ENCODE measurements around the gene PIGR. TPM values are rescaled to one million over a fixed set of nuclear protein-coding genes. Genes with fewer than 3 reads are reported as not detected.

Gene PIGR
- total and polyA plus RNA-seq, 2 donors (not counting 3 experiments of a cell fraction or from before 2014, with no cell fraction given): not detected

- no peak for TF ChIP-seq POLR2A (IDR thresholded peaks at IDR 0.05; ENCODE audit: low read depth, low read length)
- TF ChIP-seq FOS (IDR thresholded peaks at IDR 0.05; ENCODE audit: borderline replicate concordance, insufficient read depth, low read length): no peak
- no peak for FAIRE-seq
- Histone ChIP-seq H3K4me2 (ENCODE audit: insufficient read depth, low read length) (no peak overlapping the region), H3K4me1 (ENCODE audit: control insufficient read depth, extremely low read depth, insufficient read depth, low read length) (no peaks in the 10 kb centered on the region), H3K4me3 (replicated peaks in 1 of 3; ENCODE audit: insufficient read depth in 1 of 3, low read depth in 1 of 3, low read length in 3 of 3) (no peak overlapping the region), H3K27me3 (ENCODE audit: control insufficient read depth in 2 of 2, insufficient read depth in 2 of 2, low read length in 2 of 2) (no peaks in the 10 kb centered on the region), H2AFZ (ENCODE audit: low read depth, low read length) (no peak overlapping the region), H4K20me1 (replicated peaks; ENCODE audit: control insufficient read depth, extremely low read depth, insufficient read depth, low read length) (no peaks in the 10 kb centered on the region), H3K27ac (ENCODE audit: insufficient read depth, low read depth, low read length) (no peak overlapping the region), H3K9ac (replicated peaks; ENCODE audit: extremely low read depth, insufficient read depth, low read length) (no peak overlapping the region), H3K9me3 (replicated peaks; ENCODE audit: control insufficient read depth, insufficient read depth, low read length) (no peaks in the 10 kb centered on the region), H3K36me3 (ENCODE audit: control insufficient read depth in 2 of 2, extremely low read depth in 1 of 2, insufficient read depth in 2 of 2, low read length in 2 of 2) (no peaks in the 10 kb centered on the region), H3K9me1 (replicated peaks; ENCODE audit: control insufficient read depth, extremely low read depth, insufficient read depth, low read length) (no peaks in the 10 kb centered on the region), H3K79me2 (ENCODE audit: control insufficient read depth, insufficient read depth, low read length) (no peaks in the 10 kb centered on the region)
- DNase-seq (ENCODE audit: low read depth, low spot score): no peak
- intact Hi-C loops (cut with micrococcal nuclease): no loop called here
- BruUV-seq (replicated peaks): no TSS peak
- ChIA-PET POLR2A (no interaction called here), CTCF (no interaction called here)
- dilution Hi-C loops (cut with MboI; ENCODE audit: extremely low pct_ligation_motif_present, low sequenced_read_pairs): no loop called here
Observed at GRCh38 chr1:206939131-206939530, 7.1 kb downstream of the PIGR start.

GRCh38 chr1:206937425-206937824 lies 8.8 kb downstream of the PIGR start:
- H3K27ac ChIP-seq (ENCODE audit: insufficient read depth, low read depth, low read length): no peak overlapping the region
- H3K9me3 ChIP-seq (replicated peaks; ENCODE audit: control insufficient read depth, insufficient read depth, low read length): no peaks in the 10 kb centered on the region
- FAIRE-seq (no peak), DNase-seq (ENCODE audit: low read depth, low spot score) (no peak)
- ChIA-PET CTCF (interaction anchor here (2.8 kb wide), 1 partner anchor 44 kb away, joined by 34 read pairs; no protein-coding TSS in a partner anchor), POLR2A (no interaction called here)
- H3K4me2 ChIP-seq (ENCODE audit: insufficient read depth, low read length): no peak overlapping the region
- no peaks in the 10 kb centered on the region for H4K20me1 ChIP-seq (replicated peaks; ENCODE audit: control insufficient read depth, extremely low read depth, insufficient read depth, low read length)
- H3K36me3 ChIP-seq (ENCODE audit: control insufficient read depth in 2 of 2, extremely low read depth in 1 of 2, insufficient read depth in 2 of 2, low read length in 2 of 2): no peaks in the 10 kb centered on the region
- intact Hi-C loops (cut with micrococcal nuclease) (no loop called here), dilution Hi-C loops (cut with MboI; ENCODE audit: extremely low pct_ligation_motif_present, low sequenced_read_pairs) (no loop called here)
- H3K27me3 ChIP-seq (ENCODE audit: control insufficient read depth in 2 of 2, insufficient read depth in 2 of 2, low read length in 2 of 2): no peaks in the 10 kb centered on the region
- no peak overlapping the region for H3K4me3 ChIP-seq (replicated peaks in 1 of 3; ENCODE audit: insufficient read depth in 1 of 3, low read depth in 1 of 3, low read length in 3 of 3)
- H3K9me1 ChIP-seq (replicated peaks; ENCODE audit: control insufficient read depth, extremely low read depth, insufficient read depth, low read length): no peaks in the 10 kb centered on the region
- H2AFZ ChIP-seq (ENCODE audit: low read depth, low read length): no peak overlapping the region
- TF ChIP-seq JUN (IDR thresholded peaks at IDR 0.05; ENCODE audit: borderline replicate concordance, insufficient read depth, insufficient read length, low read depth): no peak
- no peak for TF ChIP-seq FOS (IDR thresholded peaks at IDR 0.05; ENCODE audit: borderline replicate concordance, insufficient read depth, low read length)
- no peak for TF ChIP-seq CTCF (IDR thresholded peaks at IDR 0.05; ENCODE audit: extremely low read depth in 1 of 2, insufficient read depth in 1 of 2, low read depth in 1 of 2, low read length in 2 of 2)
- TF ChIP-seq MYC (IDR thresholded peaks at IDR 0.05; ENCODE audit: low read depth, low read length): no peak
- TF ChIP-seq GATA2 (IDR thresholded peaks at IDR 0.05; ENCODE audit: insufficient read depth, insufficient read length, low read depth, low read length): no peak
- no peak for TF ChIP-seq EZH2 (IDR thresholded peaks at IDR 0.05; ENCODE audit: borderline replicate concordance, low read depth, low read length, severe bottlenecking)
- TF ChIP-seq POLR2AphosphoS5 (IDR thresholded peaks at IDR 0.05; ENCODE audit: insufficient read depth, low read depth, low read length): no peak
- TF ChIP-seq MAX (IDR thresholded peaks at IDR 0.05; ENCODE audit: insufficient read depth, insufficient read length): no peak
- TF ChIP-seq POLR2A (IDR thresholded peaks at IDR 0.05; ENCODE audit: low read depth, low read length): no peak
- H3K4me1 ChIP-seq (ENCODE audit: control insufficient read depth, extremely low read depth, insufficient read depth, low read length): no peaks in the 10 kb centered on the region
- H3K9ac ChIP-seq (replicated peaks; ENCODE audit: extremely low read depth, insufficient read depth, low read length): no peak overlapping the region
- H3K79me2 ChIP-seq (ENCODE audit: control insufficient read depth, insufficient read depth, low read length): no peaks in the 10 kb centered on the region
- BruUV-seq (replicated peaks): no TSS peak

All from endothelial cell of umbilical vein (primary cell).